PC-9 (cell line): ENCODE data around the gene PDE4D. TPM values are rescaled to one million over a fixed set of nuclear protein-coding genes. Genes with fewer than 3 reads are reported as not detected.

Experiments used
- BruUV-seq: library from RNA; stranded (reverse); fragments of 400-500 nt; replicated peaks from 2 replicates; lab custom pipeline; 2021; lab: Mats Ljungman, UMichigan
- CTCF ChIA-PET: fragments of 300-600 bp; sonication (Branson Sonifier 250); formaldehyde crosslinking; loops from one replicate; lab custom pipeline; 2022; ENCODE audit warnings: antibody characterized with exemption; lab: Charles Lee
- POLR2A ChIA-PET: fragments of 300-600 bp; sonication (Branson Sonifier 250); formaldehyde crosslinking; loops from one replicate; lab custom pipeline; 2022; ENCODE audit warnings: antibody characterized with exemption; ENCODE audit not compliant: unreplicated experiment; lab: Charles Lee
- DNase-seq, 2 experiments: peaks; one replicate each; pipeline versions ENCODE4 v3.0.0 to v3.0.0-alpha.2; 2015 to 2022; ENCODE audit warnings: mixed read lengths in 1 of 2
- H2AFZ ChIP-seq: fragments of 200-600 bp; sonication (generic); 2 replicates; pipeline ENCODE4 v1.8.1; 2017; ENCODE audit warnings: antibody characterized with exemption
- H3F3A ChIP-seq: fragments of 200-600 bp; sonication (generic); 2 replicates; pipeline ENCODE4 v1.8.1; 2017; ENCODE audit warnings: antibody characterized with exemption, mild to moderate bottlenecking, low read depth; ENCODE audit not compliant: insufficient read depth
- H3K27ac ChIP-seq: fragments of 200-600 bp; sonication (generic); 2 replicates; pipeline ENCODE4 v1.6.1; 2016; ENCODE audit warnings: mixed run types
- H3K27me3 ChIP-seq: fragments of 200-600 bp; sonication (generic); 2 replicates; pipeline ENCODE4 v1.6.1; 2016; ENCODE audit warnings: low read depth, mixed run types; ENCODE audit not compliant: insufficient read depth
- H3K36me3 ChIP-seq: fragments of 200-600 bp; sonication (generic); 2 replicates; pipeline ENCODE4 v1.6.1; 2016; ENCODE audit warnings: low read depth, mixed run types
- H3K4me1 ChIP-seq: fragments of 200-600 bp; sonication (generic); replicated peaks from 2 replicates; pipeline ENCODE4 v1.6.1; 2016; ENCODE audit warnings: mixed run types; ENCODE audit not compliant: insufficient read depth
- H3K4me2 ChIP-seq: fragments of 200-600 bp; sonication (generic); 2 replicates; pipeline ENCODE4 v1.6.1; 2017; ENCODE audit warnings: mixed run types
- H3K4me3 ChIP-seq: fragments of 200-600 bp; sonication (generic); 2 replicates; pipeline ENCODE4 v1.6.1; 2016; ENCODE audit warnings: mixed run types
- H3K79me2 ChIP-seq: fragments of 200-600 bp; sonication (generic); 2 replicates; pipeline ENCODE4 v1.6.1; 2017; ENCODE audit warnings: low read depth, mixed run types
- H3K9me2 ChIP-seq: fragments of 200-600 bp; sonication (generic); 2 replicates; pipeline ENCODE4 v1.8.1; 2017; ENCODE audit warnings: mild to moderate bottlenecking; ENCODE audit not compliant: insufficient read depth
- H3K9me3 ChIP-seq: fragments of 200-600 bp; sonication (generic); 2 replicates; pipeline ENCODE4 v1.8.1; 2016; ENCODE audit warnings: low read depth; ENCODE audit not compliant: insufficient read depth
- H4K20me1 ChIP-seq: fragments of 200-600 bp; sonication (generic); 2 replicates; pipeline ENCODE4 v1.8.1; 2017; ENCODE audit not compliant: insufficient read depth
- EZH2 ChIP-seq: fragments of 200-600 bp; sonication (generic); IDR thresholded peaks from 2 replicates; pipeline ENCODE4 v1.8.0; 2017; ENCODE audit warnings: antibody characterized with exemption, low read depth
- intact Hi-C: fragments of 100-400 bp; cut with micrococcal nuclease; formaldehyde crosslinking; loops from one replicate; pipeline ENCODE4 v1.10.0; 2022; ENCODE audit not compliant: unreplicated experiment
- total RNA-seq: library from RNA; stranded (reverse); gene quantifications from 2 replicates; pipeline ENCODE4 v1.2.3, GENCODE V29; 2021
- TF ChIP-seq, protein P1 (sequence below): fragments of 200-600 bp; sonication (generic); conservative IDR thresholded peaks from 2 replicates; pipeline ENCODE4 v1.6.1; 2017; ENCODE audit warnings: mixed run types, antibody characterized with exemption, mild to moderate bottlenecking, moderate library complexity

The PDE4D gene
- total RNA-seq, 1 experiment from 2014 or later: 9.8 TPM

DNA sequence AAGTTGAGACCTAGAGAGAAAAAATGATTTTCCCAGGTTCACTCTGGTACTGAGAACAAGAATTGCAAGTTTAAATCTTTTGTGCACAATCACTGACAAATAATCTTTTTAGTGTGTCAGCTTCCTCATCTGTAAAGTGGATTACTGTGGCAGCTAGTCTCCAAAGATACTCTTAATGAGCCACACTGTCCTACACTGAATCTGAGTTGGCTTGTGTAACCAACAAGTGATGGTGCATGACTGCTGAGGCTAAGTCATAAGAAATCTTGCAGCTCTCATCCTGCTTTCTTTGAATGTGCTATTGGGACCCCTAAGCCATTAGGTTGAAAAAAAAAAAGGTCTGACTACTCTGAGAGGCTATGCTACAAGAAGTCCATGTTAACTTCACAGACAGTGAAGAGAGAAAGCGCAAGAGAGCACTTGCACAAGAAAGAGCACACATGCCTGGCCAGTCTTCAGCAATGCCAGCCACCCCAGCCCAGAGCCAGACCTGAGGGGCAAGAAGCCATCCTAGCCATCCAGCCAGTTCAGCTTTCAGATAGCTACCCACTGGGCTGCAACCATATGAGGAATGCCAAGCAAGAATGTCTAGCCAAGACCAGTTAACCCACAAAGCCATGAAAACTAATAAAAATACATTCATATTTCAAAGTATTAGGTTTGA lies 891.2 kb downstream of the PDE4D start:
- no peaks in the 10 kb centered on the region for H3K9me2 ChIP-seq
- no peaks in the 10 kb centered on the region for H3K4me1 ChIP-seq
- BruUV-seq: no TSS peak
- no peak for DNase-seq
- H3K9me3 ChIP-seq: no peaks in the 10 kb centered on the region
- no peak for TF ChIP-seq EZH2
- TF ChIP-seq, protein P1, sequence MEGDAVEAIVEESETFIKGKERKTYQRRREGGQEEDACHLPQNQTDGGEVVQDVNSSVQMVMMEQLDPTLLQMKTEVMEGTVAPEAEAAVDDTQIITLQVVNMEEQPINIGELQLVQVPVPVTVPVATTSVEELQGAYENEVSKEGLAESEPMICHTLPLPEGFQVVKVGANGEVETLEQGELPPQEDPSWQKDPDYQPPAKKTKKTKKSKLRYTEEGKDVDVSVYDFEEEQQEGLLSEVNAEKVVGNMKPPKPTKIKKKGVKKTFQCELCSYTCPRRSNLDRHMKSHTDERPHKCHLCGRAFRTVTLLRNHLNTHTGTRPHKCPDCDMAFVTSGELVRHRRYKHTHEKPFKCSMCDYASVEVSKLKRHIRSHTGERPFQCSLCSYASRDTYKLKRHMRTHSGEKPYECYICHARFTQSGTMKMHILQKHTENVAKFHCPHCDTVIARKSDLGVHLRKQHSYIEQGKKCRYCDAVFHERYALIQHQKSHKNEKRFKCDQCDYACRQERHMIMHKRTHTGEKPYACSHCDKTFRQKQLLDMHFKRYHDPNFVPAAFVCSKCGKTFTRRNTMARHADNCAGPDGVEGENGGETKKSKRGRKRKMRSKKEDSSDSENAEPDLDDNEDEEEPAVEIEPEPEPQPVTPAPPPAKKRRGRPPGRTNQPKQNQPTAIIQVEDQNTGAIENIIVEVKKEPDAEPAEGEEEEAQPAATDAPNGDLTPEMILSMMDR: no peak
- H3K36me3 ChIP-seq: no peaks in the 10 kb centered on the region
- intact Hi-C loops: loop anchor here (10.0 kb wide), 1 partner anchor 1707 kb away; no protein-coding TSS in a partner anchor
- H4K20me1 ChIP-seq: 0 out of 2 replicates have a peak, but pooled peaks cover 13% of the 10 kb centered on the region
- no peaks in the 10 kb centered on the region for H3F3A ChIP-seq
- POLR2A ChIA-PET: no interaction called here
- H3K4me2 ChIP-seq: no peak overlapping the region
- no peak overlapping the region for H2AFZ ChIP-seq
- no peak overlapping the region for H3K4me3 ChIP-seq
- CTCF ChIA-PET: no interaction called here
- H3K27me3 ChIP-seq: no peaks in the 10 kb centered on the region
- no peak overlapping the region for H3K27ac ChIP-seq
- H3K79me2 ChIP-seq: peaks cover 3% of the 10 kb centered on the region; the same call in 1 of the 2 replicates

DNA sequence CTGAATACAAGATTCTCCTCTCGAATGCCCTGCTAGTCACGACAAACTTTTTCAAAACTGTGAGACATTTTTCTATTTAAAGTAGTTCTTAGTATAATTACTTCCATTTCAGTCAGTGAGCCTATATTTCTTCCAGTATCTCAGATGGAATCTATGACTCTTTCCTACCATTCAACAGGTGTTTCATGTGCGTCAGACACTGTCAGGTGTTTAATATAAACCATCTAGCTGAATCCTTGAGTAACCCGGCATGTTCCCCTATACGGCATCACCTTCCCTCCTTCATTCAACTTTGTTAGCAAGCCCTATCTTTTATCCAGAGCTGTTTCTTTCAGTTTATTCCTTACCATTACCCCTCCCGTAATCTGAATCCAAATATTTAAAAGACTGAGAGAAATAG lies 891.8 kb downstream of the PDE4D start:
- no TSS peak for BruUV-seq
- H3K27me3 ChIP-seq: no peaks in the 10 kb centered on the region
- no peaks in the 10 kb centered on the region for H3K9me3 ChIP-seq
- 0 out of 2 replicates have a peak, but pooled peaks cover 13% of the 10 kb centered on the region for H4K20me1 ChIP-seq
- no peaks in the 10 kb centered on the region for H3F3A ChIP-seq
- no peak overlapping the region for H3K27ac ChIP-seq
- no peak overlapping the region for H3K4me2 ChIP-seq
- no peaks in the 10 kb centered on the region for H3K4me1 ChIP-seq
- no peak for DNase-seq
- H3K4me3 ChIP-seq: no peak overlapping the region
- TF ChIP-seq, protein P1: no peak
- TF ChIP-seq EZH2: no peak
- H3K79me2 ChIP-seq: peaks cover 3% of the 10 kb centered on the region; the same call in 1 of the 2 replicates
- POLR2A ChIA-PET: no interaction called here
- intact Hi-C loops: loop anchor here (10.0 kb wide), 1 partner anchor 1707 kb away; no protein-coding TSS in a partner anchor
- H3K36me3 ChIP-seq: no peaks in the 10 kb centered on the region
- H2AFZ ChIP-seq: no peak overlapping the region
- CTCF ChIA-PET: no interaction called here
- H3K9me2 ChIP-seq: no peaks in the 10 kb centered on the region

DNA sequence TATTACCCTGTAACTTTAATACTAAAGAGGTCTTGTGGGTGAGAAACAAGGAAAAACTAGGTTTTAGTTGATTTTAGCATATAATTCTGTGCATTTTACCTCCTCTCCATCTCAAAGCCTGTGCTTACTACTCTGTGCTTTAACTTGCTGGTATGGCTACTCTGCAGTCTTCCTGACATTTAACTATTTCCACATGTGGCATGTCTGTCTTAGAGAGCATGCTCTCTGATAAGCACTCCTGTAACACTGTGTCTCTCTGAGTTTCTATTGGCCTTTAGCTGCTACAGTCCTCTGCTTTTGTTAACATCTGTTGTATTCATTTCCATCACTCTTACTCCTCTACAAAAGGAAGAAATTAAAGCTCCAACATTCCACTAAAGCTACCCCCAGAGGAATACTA lies 892.4 kb downstream of the PDE4D start:
- CTCF ChIA-PET: no interaction called here
- BruUV-seq: no TSS peak
- H3K4me2 ChIP-seq: no peak overlapping the region

More for the DNA sequence above, 892.4 kb downstream of the PDE4D start:
- H3K36me3 ChIP-seq: no peaks in the 10 kb centered on the region
- no peaks in the 10 kb centered on the region for H3K27me3 ChIP-seq
- H3K9me2 ChIP-seq: no peaks in the 10 kb centered on the region
- intact Hi-C loops: loop anchor here (10.0 kb wide), 1 partner anchor 1706 kb away; no protein-coding TSS in a partner anchor
- H3F3A ChIP-seq: no peaks in the 10 kb centered on the region
- POLR2A ChIA-PET: no interaction called here
- H4K20me1 ChIP-seq: 0 out of 2 replicates have a peak, but pooled peaks cover 13% of the 10 kb centered on the region
- no peak overlapping the region for H2AFZ ChIP-seq
- H3K27ac ChIP-seq: no peak overlapping the region
- TF ChIP-seq, protein P1: no peak
- TF ChIP-seq EZH2: no peak
- no peak overlapping the region for H3K4me3 ChIP-seq
- peaks cover 3% of the 10 kb centered on the region; the same call in 1 of the 2 replicates for H3K79me2 ChIP-seq
- H3K9me3 ChIP-seq: no peaks in the 10 kb centered on the region
- H3K4me1 ChIP-seq: no peaks in the 10 kb centered on the region
- no peak for DNase-seq
